Muscle of back (tissue), 11 donors: Measurements from ENCODE around the gene LRRC4C. TPM values are rescaled to one million over a fixed set of nuclear protein-coding genes. Genes with fewer than 3 reads are reported as not detected.
A peak's percentile ranks its signal among the peaks of the same experiment; 100 is the strongest.
"Not testable (repeated sequence)": the region's sequence is repeated elsewhere in the genome, so short reads cannot be mapped to it uniquely, and the experiment has no call there.

Experiments
- DNase-seq, 3 donors: peaks; one replicate each; pipeline versions ENCODE4 v3.0.0 to v3.0.0-alpha.2; 2013
- polyA plus RNA-seq, 10 donors: library from polyadenylated mRNA; unstranded; fragments of 120-200 nt; gene quantifications; one replicate each; pipeline ENCODE4 v1.2.1, GENCODE V29; 2013; ENCODE audit not compliant: insufficient read length in 10 of 10

LRRC4C gene
- polyA plus RNA-seq, 10 donors: 1.8 to 5.4 (median 3.4) TPM

DNA sequence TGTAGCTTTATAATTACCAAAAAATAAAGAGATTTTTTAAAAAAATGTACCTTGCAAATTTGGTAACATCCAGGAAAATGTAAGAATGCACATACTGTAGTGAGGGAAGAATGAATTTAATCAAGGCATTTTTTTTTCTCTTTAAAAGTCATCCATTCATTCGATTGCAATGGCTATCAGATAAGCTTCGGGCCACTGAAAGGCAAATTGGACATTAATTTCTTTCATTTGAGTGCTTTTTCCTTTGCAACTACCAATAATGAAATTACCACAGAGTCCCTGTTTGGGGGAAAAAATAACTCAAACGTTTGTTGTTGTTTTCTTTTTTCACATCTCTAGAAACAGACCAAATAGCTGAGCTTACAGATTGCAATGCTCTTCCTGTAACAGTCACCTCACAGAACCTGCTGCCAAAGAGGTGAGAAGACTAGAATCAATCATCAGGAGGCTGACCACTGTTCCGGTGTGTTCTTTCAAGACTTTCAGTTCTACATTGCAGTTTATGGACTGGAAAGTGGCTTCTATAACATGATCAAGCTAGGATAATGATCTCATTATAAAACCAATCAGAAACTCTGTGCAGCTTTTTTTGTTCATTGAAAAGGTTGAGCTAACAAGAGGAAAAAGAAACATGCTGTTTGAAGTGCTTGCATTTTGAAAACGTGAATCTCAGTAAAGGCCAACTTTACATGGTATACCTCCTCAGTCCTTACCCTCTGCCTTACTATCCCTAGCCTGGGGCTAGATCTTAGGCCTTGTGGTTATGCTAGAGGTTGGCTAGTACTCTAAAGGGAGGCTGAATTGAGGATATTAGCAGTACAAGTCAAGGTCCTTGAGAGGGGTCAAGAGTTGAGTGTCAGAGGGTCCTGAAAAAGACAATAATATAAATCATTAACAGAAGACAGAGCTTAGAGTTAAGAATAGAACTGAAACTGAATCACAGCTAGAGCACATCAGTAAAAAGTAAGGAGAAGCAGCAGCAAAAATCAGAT, 1276.1 kb downstream of the LRRC4C start:
- DNase-seq: no peak

DNA sequence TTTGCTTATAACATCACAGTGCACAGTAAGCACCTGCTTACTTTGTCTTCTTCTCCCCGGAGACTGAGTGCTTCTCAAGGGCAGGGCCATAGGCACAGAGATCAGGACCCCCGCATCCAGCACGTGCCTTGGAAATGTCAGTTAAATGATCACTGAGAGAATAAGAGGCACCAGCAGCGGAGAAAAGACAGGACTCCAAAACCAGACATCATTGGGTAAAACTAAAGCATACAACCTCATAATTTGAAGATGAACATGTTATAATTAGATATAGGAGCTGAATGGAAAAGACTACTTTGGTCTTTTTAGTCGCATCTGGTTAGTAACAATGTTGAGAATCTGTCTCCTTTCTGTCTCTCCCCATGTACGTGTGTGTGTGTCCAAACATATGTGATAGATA, 1279.9 kb downstream of the LRRC4C start:
- DNase-seq: no peak

DNA sequence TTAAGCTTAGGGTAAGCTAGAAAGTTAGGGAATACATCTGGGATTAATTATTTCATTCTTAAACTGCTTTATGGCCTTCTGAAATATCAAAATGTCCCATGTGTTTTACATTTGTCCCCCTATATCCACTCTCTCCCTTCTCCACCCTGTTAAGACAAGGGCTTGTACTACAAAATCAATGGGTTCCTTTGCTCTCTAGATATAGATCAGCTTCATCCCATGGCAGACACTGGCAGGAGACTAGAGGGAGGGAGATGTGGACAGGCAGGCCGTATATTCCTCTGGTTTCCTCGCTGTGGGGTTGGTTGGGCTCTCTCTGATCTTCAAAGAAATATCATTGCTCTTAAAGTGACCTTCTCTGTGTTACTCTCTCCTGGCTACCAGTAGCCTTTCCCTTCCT, 1281.0 kb downstream of the LRRC4C start:
- DNase-seq: no peak

DNA sequence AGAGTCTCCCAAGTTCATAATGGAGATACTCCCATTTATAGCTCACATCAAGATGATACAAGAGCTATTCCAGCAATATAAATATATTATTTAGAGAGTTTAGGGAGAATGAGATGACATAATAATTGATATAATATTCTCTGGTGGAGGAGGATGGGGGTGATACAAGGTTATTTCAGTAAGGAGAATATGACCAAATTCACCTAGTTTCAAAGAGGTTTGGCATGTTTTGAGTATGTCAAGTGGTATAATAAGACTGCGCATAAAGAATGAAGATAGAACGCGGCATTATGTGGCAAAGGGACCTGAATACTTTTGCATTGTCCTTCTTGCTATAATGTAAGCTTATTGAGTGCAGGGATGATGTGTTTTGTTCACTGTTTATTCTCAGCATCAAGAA, 1283.5 kb downstream of the LRRC4C start:
- no peak for DNase-seq

DNA sequence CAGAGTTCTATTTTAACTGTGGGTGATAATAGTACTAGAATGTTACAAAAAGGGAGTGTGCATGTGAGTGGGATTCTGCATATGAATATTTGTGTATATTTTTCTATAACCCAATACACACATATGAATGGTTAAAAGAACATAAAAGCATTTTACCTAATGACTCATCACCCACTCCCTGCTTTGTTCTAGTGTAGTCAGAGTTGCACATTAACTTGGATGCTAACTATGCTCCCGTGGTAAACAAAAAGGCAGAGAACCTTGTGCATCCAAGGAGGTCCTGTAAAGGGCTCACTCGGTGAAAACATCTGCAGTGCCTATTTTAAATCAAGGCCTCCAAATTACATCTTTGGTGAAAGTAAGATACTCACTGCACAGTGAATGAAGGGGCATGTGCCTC, 1289.4 kb downstream of the LRRC4C start:
- DNase-seq: no peak

DNA sequence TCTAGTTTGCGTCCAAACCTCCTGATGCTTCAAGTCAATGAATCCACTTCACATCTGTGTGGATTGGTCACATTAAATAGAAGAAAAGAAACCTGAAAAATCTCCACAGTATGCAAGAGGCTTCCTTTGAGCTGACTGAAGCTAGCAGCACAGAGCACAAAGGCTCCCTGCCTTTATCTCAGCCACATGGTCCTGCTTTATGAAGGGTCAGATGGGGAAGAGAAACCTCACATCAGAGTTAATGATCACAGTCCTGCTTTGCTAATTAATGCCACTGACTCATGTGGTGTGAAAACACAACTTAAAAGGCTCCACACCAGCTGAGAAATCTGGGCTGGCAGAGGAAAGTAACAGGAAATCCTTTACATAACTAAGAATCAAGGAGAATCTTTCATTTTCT, 1291.0 kb downstream of the LRRC4C start:
- no peak for DNase-seq

DNA sequence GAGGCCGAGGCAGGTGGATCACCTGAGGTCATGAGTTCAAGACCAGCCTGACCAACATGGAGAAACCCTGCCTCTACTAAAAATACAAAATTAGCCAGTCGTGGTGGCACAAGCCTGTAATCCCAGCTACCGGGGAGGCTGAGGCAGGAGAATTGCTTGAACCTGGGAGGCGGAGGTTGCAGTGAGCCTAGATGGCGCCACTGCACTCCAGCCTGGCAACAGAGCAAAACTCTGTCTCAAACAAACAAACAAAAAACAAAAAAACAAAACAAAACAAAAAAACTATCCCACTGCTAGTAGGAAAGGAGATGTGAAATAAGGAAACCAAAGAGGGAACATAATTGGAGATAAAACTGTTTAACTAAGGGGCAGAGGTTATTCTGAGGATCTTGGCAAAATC, 1291.6 kb downstream of the LRRC4C start:
- DNase-seq: not testable (repeated sequence)

DNA sequence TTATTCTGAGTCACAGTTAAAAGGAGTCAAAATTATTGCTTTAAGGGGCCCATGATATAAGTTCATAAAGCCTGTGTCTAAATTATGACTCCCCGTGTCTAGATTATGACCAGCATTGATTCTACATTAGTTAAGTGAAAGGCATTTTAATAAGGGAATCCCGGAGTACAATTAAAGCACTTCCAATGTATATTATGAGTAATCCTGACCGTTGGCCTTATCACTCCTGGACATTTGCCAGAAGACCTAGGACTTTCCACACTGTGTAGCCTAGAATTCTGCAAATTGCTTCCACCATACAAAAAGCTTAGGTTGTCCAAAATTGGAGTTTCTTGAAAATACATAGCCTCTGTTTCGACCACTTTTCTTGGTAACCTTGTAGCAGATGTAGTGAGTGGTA, 1292.6 kb downstream of the LRRC4C start:
- no peak for DNase-seq

DNA sequence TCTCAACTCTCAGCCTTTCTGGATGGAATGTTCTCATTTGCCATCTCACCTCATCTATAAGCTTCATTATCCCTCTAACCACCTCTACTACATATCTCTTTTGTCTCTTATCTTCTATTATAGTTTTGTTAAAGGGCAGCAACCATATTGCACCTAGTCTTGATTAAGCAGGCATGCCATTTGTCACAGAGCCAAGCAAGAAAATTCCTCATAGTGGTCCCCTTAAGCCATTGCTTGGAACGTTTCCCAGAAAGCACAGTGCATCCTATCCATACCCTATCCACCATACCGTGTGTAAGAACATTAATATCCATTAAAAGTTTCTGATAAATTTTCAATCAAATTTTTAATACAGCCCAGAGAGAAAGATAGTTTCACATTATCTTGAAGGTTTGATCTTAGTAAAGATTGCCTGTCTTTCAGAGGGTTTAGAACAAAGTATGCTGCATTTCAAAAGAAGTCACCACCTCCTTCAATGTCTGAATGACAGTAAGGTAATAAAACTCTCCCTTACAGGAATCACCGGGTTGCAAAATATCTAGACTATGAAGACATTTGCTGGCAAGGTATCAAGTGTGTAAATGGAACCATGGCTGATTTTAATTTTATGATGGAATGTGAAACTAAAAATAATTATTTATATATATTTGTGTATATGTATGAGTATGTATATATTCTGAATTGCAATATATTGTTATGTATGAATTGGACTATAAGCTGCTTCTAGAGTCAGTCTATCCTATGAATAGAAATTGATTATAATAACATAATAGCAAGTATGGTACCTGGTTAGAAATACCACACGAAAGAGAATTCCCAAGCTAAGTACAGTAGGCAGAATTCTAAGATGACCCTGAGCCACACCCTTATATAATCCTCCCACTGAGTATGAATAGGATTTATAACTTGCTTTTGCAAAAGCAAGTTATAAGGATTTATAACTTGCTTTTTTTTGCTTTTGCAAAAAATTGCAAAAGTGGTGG, 1296.3 kb downstream of the LRRC4C start:
- DNase-seq: no peak

DNA sequence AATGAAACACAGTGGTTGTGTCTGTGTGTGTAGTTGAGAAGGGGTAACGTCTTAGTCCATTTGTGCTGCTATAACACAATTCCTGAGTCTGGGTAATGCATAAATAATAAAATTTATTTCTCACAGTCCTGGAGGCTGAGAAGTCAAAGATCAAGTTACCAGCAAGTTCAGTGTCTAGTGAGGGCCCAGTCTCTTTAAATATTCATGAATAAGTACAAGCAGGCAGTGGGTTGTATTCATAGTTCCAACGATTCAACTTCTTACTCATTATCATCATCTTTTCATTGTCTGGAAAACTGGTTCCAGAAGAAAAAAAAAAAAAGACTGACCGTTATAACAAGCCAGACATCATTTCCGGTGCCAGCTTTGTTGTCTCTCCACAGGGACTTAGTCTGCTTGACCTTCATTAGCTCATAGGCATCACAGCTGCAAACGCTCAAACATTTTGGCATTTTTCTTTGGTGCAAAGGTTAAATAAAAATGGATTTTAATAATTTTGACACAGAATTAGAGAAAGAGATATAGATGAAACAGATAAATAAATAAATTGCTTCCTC, 1297.5 kb downstream of the LRRC4C start:
- no peak for DNase-seq

DNA sequence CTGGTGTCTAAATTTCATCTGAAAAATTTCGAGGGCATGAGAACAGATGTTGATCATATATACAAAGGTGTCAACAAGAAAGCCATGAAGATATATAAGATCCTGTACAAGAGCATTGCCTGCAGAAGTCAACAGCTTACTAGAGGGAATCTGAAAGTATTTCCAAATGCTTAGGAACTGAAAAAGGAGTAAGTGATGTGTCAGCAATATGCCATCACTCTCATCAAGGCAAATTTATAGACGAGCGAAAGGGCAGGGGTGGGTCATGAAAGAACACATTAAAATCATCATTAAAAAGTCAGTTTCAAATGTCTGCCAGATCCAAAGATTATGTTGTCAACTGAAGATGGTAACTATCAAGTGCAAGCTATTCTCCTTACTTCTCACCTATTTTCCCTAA, 1299.0 kb downstream of the LRRC4C start:
- no peak for DNase-seq

DNA sequence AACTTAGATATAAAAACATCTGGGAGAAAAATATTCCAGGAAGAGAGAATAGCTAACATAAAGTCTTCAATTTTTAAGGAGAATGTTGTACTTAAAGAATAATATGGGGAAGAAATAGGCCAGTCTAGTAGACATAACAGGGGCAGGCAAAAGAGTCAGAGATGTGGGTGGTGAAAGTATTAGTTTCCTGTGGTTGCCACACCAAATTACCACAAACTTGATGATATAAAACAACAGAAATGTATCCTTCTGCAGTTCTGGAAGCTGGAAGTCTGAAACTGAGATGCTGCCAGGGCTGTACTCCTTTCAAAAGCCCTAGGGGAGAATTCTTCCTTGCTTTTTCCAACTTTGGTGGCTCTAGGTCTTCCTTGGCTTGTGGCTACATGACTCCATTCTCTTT, 1309.7 kb downstream of the LRRC4C start:
- DNase-seq: no peak

DNA sequence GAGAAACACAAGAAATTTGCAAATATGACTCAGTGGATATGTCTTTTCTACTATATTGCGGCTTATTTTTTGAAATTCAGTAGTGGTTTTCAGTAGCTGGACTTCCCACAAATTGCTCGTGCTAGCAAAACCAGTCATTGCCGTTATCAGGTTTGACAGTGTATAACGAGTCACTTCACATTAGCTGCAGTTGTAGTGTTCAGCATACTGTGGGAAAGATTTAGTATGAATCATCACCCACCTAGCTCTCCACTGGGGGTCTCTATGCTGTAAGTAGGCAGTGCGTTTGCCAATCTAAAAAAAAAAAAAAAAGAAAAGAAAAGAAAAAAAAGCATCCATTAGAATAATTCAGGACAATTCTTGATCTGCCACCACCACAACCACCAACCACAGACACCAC, 1318.9 kb downstream of the LRRC4C start:
- DNase-seq: no peak

DNA sequence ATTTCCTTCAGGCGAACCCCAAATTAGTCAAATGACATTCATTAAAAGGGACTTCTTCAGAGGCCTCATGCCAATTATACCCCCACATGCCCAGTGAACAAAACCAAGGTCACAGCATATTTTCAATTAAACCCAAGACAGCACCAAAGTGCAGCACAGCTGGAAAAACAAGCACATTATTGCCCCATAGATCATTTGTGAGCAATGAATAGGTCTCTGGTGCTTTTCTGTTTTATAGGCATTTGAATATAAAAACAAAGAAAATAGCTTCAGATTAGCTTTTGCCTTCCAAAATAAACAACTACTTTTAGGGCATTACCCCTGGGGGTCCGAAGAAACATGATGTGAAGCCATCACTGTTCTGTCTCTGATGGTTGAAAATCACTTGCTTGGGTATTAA, 1319.9 kb downstream of the LRRC4C start:
- no peak for DNase-seq

DNA sequence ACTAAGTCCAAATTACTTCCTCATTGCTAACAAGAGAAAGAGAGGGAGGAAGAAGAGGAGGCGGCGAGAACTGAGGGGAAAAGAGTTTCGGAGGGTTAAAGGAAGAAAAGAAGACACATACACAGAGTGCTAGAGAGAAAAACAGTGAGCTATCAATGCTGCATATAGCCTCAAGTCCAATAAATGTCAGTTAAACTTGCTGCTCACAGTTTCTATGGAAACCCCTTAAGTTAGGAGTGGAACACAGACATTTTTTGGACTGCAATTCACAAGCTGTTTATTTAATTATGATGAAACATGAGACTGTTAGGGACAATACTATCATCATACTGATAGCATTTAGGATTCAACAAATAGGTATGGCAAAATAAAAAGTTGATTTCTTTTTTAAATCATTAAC, 1320.4 kb downstream of the LRRC4C start:
- peak in 2 of 3 donors; percentile 20 to 53 for DNase-seq

DNA sequence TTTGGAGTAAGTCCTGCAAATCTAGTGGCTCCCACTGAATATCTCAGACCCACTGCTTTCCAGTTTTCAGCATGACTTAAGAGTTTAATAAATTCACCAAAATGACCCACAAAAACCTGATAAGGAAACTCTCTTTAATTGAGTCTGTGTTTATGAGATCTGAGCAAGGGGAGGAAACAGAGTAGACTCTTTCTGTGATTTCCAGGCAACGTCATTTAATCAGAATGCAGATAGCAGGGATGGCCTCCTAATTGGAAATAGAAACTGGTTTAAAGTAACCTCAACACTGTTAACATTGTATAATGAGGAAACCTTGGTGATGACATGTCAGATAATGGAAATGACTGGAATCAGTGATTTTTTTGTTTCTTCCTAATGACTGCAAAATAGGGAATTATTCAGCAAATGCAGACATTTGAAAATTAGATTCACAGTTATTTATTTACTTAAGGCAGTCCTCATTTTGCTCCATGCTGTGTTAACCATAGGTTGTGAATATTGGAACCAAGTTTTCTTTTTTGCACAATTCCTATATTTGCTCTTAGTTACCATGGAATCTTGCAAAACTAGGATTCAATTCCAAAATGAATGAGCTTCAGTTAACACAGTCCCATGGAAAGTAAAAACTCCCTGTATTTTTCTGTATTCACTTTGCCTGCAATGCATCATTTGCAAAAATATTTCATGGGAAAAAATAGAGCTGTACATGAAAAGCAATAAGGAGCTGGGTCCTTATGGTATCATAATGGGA, 1324.5 kb downstream of the LRRC4C start:
- peak in 1 of 3 donors; percentile 33 for DNase-seq

DNA sequence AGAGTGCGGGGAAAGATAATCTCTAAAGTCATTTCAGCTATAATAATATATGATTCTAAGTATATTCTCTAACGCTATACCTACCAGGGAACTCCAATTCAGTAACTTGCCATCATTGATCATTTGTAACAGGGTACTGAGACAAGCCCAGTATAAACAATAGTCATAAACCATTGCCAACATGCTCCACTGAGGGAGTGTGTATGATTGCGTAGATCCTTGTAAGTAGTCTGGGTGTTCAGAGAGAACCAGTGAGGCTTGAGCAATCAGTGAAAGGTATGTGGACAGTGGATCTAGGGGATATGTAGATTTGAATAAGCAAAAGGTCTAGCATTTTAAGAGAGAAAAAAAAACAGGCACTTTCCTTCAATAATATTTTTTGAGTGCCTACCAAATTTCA, 1326.0 kb downstream of the LRRC4C start:
- DNase-seq: no peak

DNA sequence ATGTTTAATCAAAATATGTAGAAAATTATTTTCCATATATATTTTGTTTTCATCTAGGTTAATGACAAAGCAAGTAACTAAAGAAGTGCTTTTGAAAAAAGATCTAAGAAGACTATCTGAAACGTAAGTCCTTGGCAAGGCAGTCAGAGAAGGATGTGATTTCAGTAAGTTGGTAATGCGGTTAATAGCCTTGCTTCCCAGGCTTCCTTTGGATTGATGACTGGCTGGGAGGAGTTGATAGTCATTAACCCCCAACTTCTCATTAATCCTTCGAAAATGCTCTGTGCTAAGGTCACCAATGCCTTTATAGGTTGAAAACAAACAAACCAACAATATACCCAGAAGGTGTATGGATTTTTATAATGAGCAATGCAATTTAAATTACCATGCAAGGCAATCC, 1326.5 kb downstream of the LRRC4C start:
- DNase-seq: no peak

DNA sequence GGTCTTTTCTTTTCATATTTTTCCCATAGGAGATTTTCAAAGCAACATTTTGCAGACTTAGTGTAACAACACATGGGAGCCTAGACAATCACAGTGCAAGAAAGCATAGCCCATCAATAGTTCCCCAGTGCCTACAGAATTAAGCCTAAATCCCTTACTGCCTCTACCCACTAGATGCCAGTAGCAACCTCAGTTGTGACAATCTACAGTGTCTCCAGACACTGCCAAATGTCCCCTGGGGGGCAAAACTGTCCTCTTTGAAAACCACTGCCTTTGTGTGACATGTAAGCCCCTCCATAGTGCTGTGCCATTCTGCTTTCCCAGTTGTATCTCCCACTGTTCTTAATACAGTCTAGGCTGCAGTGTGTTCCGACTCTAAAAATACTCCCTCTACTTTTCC, 1329.0 kb downstream of the LRRC4C start:
- no peak for DNase-seq

DNA sequence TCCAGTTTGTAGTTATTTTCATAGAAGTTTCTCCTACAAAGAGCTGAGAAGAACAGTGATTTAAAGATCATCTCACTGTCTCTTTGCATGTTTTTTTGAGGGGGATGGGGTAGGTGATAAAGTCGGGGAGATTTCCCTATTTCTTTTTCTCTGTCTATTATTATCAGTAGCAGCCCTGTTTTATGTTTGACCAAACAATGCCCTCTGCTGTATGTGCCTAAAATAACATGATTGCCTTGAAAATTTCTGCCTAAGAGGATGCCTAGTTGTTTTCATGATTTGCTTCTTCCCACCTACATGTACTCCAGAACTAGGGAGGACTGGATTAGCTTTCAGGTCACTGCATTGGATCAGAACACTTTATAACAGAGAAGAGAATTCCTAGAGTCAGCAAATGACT, 1330.2 kb downstream of the LRRC4C start:
- DNase-seq: peak in 2 of 3 donors; percentile 12 to 36

DNA sequence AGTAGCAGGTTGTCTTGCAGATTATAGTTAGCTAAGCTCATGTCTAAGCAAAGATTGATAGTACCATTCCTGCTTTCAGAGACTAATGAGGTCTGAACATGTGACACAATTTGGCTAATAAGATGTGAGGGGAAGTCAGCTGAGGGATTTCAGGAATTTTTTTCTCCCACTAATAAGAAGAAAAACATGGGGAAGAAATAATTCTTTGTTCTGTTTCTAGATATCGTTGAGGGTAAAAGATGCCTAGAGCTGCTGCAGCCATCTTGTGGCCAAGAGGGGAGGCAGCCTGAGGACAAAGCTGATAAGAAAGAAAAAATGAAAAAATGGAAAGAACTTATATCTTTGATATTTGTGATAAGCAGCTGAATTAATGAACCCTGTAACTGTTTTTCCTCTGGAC, 1334.4 kb downstream of the LRRC4C start:
- DNase-seq: no peak
